Superior temporal gyrus (tissue), 1 donor: ENCODE measurements around the gene JAKMIP1.
A peak's percentile ranks its signal among the peaks of the same experiment; 100 is the strongest.
"Not testable (repeated sequence)": the region's sequence is repeated elsewhere in the genome, so short reads cannot be mapped to it uniquely, and the experiment has no call there.

Source experiments
- DNase-seq: peaks from one replicate; pipeline ENCODE4 v3.0.0-alpha.2; 2016; ENCODE audit errors: extremely low spot score

The JAKMIP1 gene

DNA sequence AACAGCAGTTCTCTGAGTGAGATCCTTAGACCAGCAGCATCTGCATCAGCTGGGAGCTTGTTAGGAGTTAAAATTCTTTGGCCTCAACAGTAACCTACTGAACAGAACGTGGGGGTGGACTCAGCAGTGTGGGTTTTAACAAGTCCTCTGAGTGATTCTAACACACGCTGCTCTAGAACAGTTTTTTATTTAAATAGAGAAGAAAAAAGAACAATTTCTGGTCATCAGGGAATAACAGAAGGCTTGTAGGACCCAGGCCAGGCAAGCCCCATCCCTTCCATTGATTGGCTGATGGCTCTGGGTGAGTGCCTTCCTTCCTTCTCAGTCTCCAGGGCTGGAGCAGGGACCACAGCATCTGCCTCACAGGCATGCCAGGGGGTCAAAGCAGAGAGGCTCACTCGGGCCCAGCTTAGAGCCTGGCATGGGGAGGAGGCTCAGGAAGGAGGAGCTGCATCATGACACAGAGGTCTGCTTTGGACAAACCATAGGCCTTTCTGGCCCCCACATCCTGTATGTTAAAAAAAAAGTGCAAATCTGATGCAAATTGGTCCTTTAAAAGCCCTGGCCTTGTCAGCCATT, 56.7 kb downstream of the JAKMIP1 start:
- DNase-seq = peak; percentile 55

DNA sequence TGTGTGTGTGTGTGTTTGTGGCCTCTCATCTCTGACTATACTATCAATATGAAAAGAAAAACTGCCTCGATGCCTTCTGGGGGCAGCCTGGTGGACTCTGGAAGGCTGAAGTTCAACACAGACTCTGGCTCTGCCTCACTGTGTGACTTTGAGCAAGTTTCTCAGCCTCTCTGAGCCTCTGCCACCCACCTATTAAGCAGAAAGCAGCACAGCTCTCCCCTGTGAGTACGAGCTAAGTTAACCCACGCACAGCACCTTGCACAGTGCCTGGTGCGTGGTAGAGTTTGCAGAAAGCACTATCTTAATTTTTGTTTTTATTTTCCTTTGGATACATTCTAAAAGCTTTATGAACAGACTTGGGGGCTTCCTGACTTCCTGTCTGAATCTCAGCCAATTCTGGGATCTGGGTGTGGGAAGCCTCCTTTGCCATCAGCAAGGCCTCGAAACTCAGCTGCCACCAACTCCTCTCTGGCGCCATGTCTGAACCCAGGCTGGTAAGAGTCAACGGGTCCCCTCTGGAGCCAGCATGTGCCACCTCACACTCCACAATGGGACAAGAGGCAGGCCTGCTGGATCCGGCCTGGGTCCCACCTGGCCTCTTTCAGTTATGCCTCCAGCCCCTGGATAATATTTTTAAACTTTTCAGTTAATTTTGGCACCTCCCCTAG, 57.3 kb downstream of the JAKMIP1 start:
- no peak for DNase-seq

DNA sequence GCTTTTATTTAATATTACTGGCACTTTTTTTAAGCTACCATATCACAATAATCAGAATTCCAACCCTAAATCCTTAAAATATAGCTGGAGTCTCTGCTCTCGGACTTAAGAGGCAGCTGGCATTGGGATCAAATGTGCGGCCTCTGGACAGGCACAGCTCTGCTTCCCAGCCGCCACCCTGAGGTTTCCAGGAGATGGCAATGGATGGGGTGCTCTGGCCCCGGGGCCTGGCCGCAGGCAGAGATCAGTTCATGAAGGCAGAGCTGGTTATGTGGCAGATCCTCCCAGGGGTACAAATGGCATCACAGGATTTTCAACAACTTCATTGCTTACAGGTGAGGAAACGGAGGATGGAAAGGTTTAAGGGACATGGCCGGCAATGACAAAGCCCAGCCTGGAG, 57.8 kb downstream of the JAKMIP1 start:
- DNase-seq = no peak

DNA sequence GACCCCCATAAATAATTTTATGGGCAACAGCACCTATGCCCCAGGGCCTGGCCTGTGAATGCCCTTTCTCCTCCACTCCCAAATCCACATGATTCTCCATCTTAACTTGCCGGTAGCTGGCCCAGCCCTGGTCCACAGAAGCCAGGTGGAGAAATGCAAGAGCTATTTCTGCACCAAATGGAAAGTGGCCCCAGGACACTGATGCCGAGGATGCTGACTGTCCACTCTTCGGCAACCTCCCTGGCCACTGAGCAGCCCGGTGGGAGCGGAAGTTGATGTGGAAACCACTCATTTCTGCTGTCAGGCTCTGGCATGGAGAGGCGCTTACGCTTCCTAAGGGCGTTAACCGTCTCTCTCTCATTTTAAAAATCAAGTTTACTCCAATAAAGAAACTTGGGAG, 58.8 kb downstream of the JAKMIP1 start:
- DNase-seq = no peak

DNA sequence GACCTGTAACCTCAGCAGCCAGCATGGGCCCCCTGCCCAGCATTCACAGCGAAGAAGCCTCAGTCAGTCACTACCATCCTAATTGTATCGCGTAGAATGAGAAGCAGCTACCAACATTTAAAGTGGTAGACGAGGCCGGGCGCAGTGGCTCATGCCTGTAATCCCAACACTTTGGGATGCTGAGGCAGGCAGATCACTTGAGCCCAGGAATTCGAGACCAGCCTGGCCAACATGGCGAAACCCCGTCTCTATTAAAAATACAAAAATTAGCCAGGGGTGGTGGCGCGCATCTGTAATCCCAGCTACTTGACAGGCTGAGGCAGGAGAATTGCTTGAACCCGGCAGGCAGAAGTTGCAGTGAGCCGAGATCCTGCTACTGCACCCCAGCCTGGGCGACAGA, 59.3 kb downstream of the JAKMIP1 start:
- not testable (repeated sequence) for DNase-seq

DNA sequence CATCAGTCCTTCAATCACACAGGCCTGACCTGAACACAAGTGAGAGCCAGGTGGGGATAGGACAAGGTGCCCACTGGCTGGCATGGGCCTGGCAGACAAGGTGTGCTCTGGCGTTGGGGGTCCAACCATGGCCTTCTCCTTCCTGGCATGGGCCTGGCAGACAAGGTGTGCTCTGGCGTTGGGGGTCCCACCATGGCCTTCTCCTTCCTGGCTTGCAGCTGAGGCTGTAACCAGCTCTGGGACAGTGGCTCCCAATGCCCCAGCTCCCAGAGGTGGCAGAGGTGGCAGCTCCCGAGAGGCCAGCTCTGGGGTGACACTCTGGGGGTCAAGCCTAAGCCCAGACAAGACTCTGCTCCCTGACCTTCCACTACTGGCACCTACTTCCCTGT, 62.6 kb downstream of the JAKMIP1 start:
- no peak for DNase-seq

DNA sequence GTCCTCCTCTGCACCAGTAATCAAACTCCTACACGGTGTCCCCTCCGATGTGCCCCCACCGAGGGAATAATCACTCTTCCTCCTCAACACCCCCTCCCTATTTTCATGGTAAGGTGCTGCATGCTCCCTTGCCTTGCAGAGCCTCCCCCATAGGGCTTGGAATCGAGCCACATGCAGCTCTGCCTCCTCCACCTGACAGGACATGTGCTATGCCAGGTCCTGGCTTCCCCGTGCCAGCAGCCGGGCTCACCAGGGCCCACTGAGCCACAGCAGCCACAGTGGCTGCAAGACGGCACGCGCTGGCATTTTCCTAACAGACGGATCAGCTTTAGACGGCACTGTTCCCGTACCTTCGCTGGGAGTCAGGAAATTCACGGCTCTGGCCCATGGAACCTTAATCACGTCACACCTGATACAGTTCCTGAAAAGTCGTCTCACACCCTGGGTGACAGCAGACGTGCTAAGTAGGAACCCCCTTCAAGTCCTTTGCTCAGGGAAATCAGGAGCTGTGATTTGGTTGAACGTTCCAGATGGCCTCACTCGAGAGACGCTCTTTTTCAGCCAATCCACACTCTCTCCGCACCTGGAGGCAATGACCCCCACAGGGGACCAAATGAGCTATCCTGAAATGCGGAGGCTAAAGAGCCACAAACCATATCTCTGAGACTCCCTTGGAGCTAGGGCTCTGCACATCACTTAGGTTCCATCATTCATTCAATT, 63.2 kb downstream of the JAKMIP1 start:
- DNase-seq = no peak

DNA sequence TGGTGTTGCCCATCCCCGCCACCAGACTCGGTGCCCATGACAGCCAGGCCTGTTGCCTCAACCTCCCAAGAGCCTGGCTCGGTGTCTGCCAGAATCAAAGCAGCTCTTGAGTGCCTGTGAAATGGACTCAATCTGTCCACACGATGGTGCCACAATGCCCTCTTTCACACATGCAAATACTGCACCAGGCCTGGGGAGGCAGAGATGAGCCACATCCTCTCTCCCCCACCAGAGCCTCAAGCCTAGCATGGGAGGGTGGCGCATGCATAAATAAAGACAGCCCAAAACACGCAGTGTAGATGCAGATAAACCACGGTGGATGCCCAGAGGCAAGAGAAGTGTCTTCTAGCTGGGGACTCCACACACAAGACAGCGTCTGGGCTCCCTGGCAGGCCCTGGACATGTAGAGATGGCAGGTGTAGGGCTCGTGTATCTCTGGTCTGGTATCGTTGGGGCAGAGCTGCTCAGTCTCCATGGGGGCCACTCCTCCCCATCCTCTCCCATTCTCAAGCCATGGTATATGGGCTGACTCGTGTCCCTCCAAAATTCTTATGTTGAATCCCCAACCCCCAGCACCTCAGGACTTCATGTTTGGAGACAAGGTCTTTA, 65.6 kb downstream of the JAKMIP1 start:
- no peak for DNase-seq

DNA sequence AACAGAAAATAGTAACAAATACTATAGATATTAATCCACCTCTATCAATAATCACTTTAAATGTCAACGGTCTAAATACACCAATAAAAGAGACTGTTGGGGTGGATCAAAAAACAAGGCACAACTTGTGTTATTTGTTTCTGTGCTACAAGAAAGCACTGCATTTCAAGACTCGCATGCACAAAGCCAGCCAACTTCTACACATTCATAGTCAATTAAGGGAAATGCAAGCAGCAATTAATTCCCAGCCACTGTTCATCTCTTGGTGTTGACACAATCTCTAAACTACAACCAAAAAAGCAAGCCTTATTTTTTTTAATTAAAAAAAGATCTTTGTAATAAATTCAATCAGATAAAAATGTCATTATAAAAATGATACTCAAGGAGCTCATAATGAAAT, 67.6 kb downstream of the JAKMIP1 start:
- DNase-seq = no peak

DNA sequence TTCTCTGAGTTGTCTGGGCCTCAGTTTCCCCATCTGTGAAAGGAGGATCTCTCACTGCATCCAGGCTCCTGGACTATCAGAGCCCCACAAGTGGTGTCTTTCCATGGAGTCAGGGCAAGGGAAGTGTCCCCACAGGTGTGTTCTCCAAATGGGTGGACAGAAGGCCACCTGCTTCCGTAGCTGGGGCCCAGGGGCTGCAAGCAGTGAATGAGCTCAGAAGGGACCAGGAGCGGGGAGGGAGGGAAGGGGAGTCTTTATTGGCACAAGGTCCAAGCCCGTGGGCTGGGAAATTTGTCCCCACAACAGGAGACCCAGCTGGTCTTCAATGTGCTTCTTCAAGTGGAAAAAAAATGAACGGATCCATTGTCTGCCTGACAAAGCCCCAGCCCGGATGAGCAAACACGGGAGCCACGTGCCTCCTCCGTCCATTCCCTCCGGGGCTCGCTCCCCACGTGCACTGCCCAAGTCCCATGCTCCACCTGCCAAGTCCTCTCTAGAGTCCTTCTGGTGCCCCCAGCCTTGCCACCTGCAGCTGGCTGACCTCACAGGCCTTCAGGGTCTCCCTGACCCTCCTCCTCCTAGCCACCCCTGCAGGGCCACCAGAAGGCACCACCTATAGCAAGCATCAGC, 72.0 kb downstream of the JAKMIP1 start:
- DNase-seq = no peak

DNA sequence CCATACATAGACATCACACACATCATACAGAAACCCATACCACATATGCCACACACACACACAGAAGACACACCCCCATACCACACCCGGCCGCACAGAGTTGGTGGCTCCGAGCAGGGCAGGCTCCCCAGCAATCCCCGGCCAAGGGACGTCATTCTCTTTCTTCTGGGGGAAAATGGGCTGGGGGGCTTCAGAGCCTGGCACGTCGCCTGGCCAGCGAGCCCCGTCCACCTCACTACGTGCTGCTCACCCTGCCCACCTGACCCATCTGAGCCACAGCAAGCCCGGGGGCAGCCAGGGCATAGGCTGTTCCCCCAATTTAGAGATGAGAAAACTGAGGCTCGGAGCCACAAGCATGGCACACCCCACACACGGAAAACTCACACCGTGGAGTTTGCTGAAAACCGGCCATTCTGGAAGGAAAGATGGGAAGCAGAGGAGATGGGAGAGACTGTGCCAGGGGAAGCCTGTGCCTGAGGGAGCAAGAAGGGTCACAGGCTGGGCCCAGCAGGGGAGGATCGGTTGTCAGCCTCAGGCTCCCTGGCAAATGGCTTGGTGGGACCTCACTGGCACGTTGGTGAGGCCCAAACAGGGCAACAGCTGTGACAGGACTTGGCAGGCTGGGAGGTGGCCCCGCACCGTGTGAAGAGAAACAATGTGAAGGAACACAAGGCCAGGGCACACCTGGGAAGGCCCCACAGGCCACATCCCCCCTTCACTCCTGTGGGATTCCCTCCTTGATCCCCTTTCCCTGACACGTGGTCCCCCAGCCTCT, 73.2 kb downstream of the JAKMIP1 start:
- no peak for DNase-seq

DNA sequence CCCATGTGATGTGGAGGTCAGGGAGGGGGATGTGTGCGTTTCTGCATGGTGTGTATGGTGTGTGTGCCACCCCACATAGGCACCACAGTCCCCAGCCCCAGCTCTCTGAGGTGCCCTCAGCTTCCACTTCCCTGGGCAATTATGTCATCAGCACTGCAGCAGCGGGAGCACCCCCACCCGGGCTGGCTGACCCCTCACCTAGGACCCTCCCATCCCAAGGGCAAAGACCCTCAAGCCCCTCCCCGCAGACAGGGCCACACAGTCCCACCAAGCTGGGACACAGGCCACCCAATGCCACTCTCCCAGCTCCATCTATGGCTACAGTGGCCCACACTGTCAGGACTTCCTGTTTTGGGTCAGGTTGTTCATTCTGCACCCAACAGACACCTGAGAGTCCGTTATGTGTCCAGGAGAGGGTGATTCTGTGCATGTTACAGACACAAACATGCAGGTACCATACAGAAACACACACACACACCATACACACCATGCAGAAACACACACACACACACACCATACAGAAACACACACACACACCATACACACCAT, 75.2 kb downstream of the JAKMIP1 start:
- DNase-seq = no peak

DNA sequence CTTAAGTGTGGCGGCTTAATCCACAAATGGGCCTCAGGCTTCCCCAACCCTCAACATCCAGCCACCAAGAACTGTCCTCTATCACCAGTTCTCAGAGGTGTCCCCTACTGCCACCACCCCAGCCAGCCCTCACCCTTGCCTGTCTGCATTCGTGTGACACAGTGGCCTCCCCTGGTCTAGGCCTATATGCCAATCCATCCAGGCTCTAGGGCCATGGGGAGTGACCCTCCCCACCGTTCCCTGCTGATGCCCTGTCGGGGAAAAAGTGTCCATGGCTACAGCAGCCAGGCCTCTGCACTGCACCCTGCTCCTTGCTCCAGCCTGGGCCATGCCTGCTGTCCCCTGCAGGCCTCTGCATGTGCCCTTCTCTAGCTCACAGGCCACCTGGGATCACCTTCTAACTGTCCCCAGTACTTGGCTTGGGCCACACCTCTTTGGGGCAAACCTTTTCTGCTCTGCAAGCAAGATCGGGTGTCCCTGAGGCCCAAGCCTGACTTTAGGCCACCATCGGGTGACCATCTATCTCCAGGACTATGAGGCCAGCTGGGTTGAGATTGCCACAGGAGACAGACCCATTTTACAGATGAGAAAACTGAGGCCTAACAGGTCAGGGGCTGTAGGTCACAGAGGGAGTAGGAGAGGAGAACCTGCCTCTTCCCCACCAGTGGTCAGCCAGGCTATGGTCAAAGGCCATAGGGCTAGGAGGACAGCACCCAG, 75.8 kb downstream of the JAKMIP1 start:
- no peak for DNase-seq

DNA sequence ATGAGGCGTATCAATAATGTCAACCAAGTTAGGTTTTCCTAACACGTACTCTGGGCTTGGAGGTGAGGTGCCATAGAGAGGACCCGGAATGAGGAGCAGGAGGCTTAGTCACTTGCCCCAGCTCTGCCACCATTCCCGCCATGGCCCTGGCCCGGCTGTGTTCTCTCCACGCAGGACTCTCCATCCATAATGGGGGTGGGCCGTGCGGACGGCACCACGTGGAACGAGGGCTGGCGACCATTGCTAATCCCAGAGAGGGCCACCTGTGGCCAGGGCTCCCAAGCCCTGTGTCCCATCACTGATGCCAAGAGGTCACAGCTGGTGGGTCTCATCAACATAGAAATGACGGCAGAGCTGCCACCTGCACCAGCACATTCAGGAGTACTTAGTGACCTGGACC, 76.4 kb downstream of the JAKMIP1 start:
- no peak for DNase-seq

DNA sequence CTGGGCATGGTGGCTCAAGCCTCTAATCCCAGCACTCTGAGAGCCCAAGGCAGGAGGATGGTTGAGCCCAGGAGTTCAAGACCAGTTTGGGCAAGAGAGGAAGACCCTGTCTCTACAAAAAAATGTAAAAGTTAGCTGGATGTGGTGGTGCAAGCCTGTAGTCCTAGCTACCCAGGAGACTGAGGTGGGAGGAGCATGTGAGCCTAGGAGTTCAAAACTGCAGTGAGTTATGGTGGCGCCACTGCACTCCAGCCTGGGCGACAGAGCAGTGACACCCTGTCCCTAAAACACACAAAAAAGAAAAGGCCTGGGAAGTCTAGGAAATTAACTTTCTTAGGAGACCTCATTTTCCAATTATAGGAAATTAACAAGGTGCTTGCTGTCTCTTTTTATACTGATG, 76.8 kb downstream of the JAKMIP1 start:
- DNase-seq = no peak

DNA sequence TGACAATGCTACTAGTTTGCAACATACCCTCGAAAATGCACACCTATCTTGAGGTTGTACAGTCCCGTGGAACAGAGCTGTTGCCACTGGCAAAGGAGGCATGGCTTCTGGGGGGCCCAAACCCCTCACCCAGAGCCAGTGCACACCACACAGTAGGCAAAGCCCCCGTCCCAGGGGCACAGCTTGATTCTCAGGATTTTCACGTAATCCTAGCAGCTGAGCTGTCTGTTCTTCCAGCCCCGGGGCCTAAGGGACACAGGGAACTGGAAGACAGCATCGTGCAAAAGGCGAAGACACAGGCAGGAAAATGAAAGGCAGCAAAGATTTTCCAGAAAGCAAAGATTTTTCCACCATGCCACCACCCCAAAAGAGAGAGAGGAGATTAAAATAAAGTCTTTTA, 77.2 kb downstream of the JAKMIP1 start:
- DNase-seq = no peak

DNA sequence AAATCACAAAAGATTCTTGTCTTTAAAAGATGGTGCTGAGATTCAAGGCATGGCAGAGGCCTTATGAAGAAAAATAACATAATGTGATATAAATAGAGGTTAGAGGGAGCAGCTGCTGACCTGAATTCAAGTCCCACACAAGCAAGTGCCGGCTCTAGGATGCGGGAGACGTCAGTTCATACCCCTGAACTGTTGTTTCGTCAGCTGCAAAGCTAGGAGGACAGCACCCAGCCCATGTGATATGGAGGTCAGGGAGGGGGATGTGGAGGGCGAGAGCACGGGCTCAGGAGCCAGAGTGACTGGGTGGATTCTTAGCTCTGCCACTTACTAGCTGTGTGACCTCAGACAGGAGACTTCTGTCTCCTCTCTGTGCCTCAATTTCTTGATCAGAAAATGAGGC, 77.9 kb downstream of the JAKMIP1 start:
- DNase-seq = no peak

DNA sequence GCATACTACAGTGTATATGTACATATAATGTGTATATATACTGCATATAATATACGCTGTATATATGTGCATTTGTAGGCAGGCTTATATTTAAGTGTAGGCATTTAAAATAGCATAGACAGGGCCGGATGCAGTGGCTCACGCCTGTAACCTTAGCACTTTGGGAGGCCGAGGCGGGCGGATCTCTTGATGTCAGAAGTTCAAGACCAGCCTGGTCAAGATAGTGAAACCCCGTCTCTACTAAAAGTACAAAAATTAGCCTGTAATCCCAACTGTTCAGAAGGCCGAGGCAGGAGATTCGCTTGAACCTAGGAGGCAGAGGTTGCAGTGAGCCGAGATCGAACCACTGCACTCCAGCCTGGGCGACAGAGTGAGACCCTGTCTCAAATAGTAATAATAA, 78.4 kb downstream of the JAKMIP1 start:
- DNase-seq = no peak

DNA sequence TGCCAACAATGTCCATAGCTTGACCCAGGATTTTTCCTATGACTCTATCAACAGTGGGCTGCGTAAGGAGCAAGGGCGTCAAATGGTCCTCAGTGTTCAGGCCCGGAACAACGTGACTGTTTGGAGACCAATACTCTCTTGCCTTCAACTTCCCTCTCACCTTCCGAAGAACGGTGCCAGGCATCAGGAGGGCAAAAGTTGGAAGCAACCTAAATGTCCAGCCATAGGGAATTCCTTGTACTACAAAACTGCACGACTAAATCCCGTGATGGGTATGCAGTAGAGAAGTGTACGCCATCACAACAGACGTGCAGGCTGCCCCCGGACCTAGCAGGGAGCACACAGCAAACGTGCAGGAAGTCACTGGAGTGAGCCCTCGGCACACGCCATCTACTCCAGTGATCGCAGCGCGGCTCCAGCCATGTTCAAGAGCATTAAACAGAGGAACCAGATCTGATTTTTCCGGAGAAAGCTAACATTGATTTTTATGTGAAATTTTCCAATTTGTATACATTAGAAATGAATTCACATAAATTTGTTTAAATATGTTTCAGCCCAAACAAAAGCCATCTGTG, 79.0 kb downstream of the JAKMIP1 start:
- DNase-seq = no peak

DNA sequence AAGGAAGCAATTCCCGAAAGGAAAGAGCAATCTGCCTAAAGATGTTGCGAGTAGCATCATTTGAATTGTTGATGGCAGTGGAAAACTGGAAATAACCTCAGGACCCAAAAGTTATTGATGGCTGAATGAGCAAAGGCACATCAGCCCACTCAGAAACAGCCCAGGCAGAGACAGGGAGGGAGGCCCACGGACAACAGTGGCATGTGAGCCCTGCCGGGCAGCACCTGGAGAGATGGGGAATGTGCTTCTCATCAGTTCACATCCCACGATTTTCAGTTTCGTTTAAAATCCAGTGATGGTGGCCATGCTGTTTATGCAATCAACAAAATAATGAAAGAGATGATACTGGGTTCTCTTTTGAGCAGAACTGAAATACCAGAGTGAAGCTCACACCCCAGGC, 80.0 kb downstream of the JAKMIP1 start:
- no peak for DNase-seq
